Coronary artery (tissue), 2 donors: ENCODE results near the gene FARP1.

ENCODE experiments used
- DNase-seq: peaks from one replicate; pipeline ENCODE4 v3.0.0-alpha.2; 2017; ENCODE audit warnings: low spot score
- H3K27ac ChIP-seq, 2 donors: fragments of 200-600 bp; sonication (generic); one replicate each; pipeline ENCODE4 v1.5.1; 2016 to 2019
- H3K4me3 ChIP-seq: fragments of 200-600 bp; sonication (generic); 2 replicates; pipeline ENCODE4 v1.5.1; 2016; ENCODE audit warnings: mild to moderate bottlenecking, moderate library complexity
- TF ChIP-seq, protein P1 (sequence below): fragments of 200-600 bp; sonication (generic); IDR thresholded peaks from one replicate; pipeline ENCODE4 v1.5.1; 2019; ENCODE audit warnings: antibody characterized with exemption

The FARP1 gene

DNA sequence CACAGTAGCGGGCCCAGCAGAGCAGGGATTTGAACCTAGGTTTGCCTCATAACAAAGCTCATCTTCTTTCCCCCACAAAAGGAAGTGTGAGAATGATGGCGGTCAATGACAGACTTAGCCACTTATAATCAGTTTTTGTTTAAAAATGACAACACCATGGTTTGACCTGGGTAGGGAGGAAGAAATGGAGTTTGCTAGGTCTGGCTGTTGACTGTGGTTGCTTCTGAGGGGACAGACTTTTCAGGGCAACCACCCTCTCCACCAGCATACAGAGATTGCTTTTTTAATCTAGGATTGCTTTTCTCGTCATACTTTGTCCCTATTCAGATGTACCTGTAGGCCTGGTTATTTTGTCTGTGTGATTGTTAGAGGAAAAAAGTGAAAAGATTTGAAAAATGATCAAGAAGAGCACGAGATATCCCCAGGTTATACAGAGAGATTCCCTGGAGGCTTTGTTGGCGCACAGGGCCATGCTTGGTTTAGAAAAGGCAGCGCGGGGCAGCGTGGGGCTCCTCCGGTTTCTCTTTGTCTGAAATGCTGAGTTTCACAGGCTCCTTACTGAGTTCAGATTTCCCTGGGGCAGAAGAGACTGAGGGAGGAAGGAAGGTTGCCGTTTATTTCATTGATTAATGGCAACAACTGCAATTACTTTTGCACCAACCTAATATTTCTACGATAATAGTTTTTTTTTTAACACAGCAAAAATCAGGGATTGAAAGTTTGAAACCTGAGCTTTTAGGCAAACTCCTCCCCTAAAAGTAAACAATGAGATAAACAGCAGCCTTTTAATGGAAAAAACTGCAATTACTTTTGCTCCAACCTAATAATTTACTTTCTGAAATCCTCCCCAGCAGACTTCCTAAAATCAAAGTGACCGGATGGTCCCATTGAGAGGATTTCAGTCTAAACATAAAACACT is 131.2 kb downstream of the FARP1 start:
- Histone ChIP-seq H3K27ac (no peak overlapping the region), H3K4me3 (no peak overlapping the region)
- TF ChIP-seq, protein P1, sequence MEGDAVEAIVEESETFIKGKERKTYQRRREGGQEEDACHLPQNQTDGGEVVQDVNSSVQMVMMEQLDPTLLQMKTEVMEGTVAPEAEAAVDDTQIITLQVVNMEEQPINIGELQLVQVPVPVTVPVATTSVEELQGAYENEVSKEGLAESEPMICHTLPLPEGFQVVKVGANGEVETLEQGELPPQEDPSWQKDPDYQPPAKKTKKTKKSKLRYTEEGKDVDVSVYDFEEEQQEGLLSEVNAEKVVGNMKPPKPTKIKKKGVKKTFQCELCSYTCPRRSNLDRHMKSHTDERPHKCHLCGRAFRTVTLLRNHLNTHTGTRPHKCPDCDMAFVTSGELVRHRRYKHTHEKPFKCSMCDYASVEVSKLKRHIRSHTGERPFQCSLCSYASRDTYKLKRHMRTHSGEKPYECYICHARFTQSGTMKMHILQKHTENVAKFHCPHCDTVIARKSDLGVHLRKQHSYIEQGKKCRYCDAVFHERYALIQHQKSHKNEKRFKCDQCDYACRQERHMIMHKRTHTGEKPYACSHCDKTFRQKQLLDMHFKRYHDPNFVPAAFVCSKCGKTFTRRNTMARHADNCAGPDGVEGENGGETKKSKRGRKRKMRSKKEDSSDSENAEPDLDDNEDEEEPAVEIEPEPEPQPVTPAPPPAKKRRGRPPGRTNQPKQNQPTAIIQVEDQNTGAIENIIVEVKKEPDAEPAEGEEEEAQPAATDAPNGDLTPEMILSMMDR = no peak
- no peak for DNase-seq

DNA sequence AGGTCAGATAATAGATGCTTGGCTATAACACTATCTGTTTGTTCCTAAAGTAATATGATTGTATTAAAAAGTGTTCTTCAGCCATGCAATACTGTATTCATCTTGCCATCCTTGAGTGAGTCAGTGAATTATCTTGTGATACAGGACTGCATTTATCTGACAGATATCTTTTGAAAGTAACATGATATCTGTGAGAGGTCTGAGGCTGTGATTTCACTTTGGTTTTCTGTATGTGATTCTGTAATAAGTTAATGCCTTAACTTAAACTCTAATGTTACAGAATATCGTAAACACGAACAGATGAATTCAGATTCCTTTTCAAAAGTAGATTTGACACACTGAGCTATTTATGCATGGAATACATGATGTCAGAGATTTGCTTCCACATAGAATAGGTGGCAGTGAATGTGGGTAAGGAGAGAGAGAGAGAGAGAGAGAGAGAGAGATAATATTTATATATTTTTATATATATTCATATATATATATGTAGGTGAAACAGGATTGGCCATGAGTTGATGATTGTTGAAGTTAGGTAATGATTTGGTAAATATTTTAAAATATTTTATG is 132.1 kb downstream of the FARP1 start:
- Histone ChIP-seq H3K27ac (no peak overlapping the region), H3K4me3 (no peak overlapping the region)
- TF ChIP-seq, protein P1 = no peak
- DNase-seq = no peak

- H3K27ac ChIP-seq = no peak overlapping the region
- DNase-seq = no peak
- no peak overlapping the region for H3K4me3 ChIP-seq
- TF ChIP-seq, protein P1 = no peak
These were observed 132.8 kb downstream of the FARP1 start for GRCh38 chr13:98275681-98276171.

- TF ChIP-seq, protein P1 = no peak
- no peak overlapping the region for H3K4me3 ChIP-seq
- DNase-seq = no peak
- no peak overlapping the region for H3K27ac ChIP-seq
These were observed 133.6 kb downstream of the FARP1 start for GRCh38 chr13:98276486-98276885.

- no peak for DNase-seq
- TF ChIP-seq, protein P1 = no peak
- no peak overlapping the region for H3K27ac ChIP-seq
- H3K4me3 ChIP-seq = no peak overlapping the region
These were observed 135.3 kb downstream of the FARP1 start for GRCh38 chr13:98278068-98278724.

- Histone ChIP-seq H3K27ac (no peak overlapping the region), H3K4me3 (no peak overlapping the region)
- TF ChIP-seq, protein P1 = no peak
These were observed 136.7 kb downstream of the FARP1 start for GRCh38 chr13:98279473-98280175.

More at GRCh38 chr13:98279473-98280175, 136.7 kb downstream of the FARP1 start:
- DNase-seq = no peak
